ENCODE data around the gene MAD1L1.
A peak's percentile ranks its signal among the peaks of the same experiment; 100 is the strongest.

Gene MAD1L1

GRCh38 chr7:2241580-2242540, 9.1 kb upstream of the MAD1L1 start, which contains the start of the genes MRM2 and NUDT1:
Gene MRM2, minus strand, starts transcription at chr7:2242205. Its CDS starts 36 bp downstream, at chr7:2242169.
Gene NUDT1, plus strand, starts transcription at chr7:2242226. Its CDS starts 2,349 bp downstream, at chr7:2244575.
- peak; percentile 39 to 53 (median 52) for DNase-seq

- no peak for DNase-seq
Observed at GRCh38 chr7:2239242-2239641, 6.5 kb upstream of the MAD1L1 start.

- DNase-seq = no peak
Observed at GRCh38 chr7:2237109-2237602, 4.4 kb upstream of the MAD1L1 start.

DNA sequence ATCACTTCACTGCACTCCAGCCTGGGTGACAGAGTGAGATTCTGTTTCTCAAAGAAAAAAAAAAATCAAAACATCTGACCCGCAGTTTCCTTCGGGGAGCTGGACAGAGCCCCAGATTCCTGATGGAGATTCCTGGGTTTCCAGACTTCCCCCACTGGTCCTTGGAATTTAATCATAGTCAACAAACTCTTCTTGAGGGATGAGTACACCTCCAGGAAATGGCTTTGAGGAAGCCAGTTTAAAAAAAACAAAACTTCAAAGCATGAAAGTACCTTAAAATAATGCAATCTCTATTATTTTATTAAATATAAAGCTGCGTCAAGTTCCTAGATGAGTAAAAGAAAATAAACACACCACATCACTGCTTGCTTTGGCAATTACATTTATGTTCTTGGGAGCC, 1.2 kb upstream of the MAD1L1 start:
- DNase-seq = no peak

DNA sequence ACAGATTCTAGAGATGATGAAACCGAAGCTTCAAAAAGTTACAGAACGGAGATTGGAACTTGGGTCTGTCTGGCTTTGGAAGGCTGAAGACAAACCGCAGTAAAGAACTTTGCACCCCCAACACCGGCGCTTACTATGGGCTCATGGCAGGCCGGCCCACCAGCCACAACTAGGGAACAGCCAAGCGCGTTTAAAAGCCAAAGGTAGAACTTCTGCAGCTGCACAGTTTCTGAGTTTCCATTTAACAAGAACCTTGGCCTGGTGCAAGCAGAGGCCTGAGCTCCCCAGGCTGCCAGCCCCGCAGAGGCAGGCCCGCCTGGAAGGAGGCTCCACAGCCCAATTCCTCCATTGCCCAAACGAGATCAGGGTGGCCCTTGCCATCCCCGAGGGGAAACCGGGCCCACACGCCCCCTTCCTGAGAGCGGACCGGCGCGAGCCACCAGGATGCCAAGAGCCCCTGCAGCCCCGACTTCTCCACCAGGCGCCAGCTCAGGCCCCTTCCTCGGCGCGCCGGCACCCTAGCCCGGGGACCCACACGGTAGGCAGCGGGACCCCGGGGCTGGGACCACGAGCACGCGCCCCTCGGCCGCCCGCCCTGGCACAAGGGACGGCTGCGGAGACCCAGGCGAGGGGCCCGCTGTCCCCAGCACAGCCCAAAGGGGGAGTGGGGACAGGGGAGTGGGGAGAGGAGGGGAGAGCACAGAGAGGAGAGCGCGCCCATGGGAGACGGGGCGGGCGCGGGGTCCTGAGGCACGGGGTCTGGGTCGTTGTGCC, 566 bp downstream of the MAD1L1 start:
- DNase-seq = no peak

DNA sequence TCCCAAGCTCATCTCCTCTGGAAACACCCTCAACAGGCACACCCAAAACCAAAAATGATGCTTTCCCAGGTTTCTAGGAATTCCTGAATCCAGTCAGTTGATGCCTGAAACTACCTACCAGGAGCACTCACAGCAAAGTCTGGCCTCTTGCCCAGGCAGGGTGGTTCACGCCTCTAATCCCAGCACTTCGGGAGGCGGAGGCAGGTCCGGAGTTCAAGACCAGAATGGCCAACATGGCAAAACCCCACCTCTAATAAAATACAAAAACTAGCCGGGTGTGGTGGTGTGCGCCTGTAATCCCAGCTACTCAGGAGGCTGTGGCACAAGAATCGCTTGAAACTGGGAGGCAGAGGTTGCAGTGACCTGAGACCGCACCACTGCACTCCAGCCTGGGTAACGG, 1.9 kb downstream of the MAD1L1 start:
- DNase-seq = no peak

GRCh38 chr7:2230226-2230625, 2.5 kb downstream of the MAD1L1 start:
- no peak for DNase-seq

DNA sequence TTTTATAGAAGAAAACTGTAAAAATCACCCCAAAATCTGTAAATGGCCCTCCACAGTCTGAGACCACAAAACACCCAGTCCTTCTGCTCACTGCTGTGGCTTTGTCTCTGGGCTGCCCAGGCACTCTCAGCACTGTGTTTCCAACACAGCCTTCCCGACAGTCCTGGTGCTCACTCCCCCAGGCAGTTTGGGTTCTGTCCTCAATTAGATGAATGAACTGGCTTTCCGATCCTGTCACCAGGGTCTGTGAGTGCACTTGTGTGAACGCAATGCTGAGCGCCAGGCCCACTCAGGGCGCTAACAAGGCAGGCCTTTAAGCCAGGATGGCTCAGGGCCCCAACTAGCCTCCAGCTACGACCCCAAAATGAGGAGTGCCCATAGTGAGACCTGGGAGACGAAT, 3.3 kb downstream of the MAD1L1 start:
- DNase-seq = no peak

DNA sequence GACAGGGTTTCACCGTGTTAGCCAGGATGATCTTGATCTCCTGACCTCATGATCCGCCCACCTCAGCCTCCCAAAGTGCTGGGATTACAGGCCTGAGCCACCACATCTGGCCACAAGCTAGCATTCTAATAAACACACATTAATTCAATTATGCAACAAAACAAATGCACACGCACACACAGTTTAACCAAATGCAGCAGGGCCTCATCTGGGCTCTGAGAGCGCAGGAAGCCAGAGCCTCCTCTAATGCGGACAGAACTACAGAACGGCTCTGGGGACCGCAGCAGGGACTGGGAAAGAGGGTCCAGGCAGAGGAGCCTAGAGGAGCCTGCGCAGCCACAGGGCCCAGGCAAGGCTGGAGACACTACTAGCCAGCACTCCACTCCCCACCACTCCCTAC, 3.8 kb downstream of the MAD1L1 start:
- DNase-seq = no peak

GRCh38 chr7:2227699-2228098, 5.0 kb downstream of the MAD1L1 start:
- no peak for DNase-seq

DNA sequence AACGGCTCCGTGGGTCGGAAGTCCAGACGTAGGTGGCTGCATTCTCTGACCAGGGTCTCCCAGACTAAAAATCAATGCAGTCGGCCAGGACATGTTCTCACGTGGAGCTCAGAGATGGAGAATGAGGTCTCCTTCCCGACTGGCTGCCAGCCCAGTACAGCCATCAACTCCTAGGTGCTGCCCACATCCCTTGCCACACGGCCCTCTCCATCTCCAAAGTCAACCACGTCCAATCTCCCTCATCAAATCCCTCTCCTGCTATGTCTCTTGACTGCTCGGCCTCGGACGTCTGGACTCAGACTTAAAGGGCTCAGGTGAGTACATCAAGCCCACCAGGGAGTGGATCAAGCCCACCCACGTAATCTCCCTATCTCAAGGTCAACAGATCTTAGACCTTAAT, 6.9 kb downstream of the MAD1L1 start:
- DNase-seq = no peak

DNA sequence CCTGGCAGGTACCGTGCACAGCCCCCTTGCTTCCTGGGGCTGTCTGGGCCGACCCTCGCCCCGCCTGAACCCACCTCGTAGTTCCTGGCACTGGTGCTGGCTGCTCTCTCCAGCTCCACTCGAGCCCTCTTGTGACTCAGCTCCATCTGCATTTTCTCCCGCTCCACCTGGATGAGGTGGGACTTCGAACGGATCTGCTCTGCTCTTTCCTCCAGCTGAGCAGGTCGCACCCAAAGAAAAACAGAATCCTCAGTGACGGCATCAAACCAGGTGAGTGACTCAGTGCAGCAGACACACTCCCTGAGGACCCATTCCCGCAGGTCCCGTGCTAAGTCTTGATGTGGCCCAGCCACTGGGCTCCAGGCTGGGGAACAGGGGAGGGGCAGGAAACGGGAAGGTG, 7.4 kb downstream of the MAD1L1 start:
- no peak for DNase-seq

GRCh38 chr7:2224934-2225333, 7.8 kb downstream of the MAD1L1 start:
- DNase-seq = no peak

GRCh38 chr7:2224491-2224928, 8.2 kb downstream of the MAD1L1 start:
- DNase-seq = no peak

GRCh38 chr7:2223321-2223720, 9.4 kb downstream of the MAD1L1 start:
- no peak for DNase-seq

DNA sequence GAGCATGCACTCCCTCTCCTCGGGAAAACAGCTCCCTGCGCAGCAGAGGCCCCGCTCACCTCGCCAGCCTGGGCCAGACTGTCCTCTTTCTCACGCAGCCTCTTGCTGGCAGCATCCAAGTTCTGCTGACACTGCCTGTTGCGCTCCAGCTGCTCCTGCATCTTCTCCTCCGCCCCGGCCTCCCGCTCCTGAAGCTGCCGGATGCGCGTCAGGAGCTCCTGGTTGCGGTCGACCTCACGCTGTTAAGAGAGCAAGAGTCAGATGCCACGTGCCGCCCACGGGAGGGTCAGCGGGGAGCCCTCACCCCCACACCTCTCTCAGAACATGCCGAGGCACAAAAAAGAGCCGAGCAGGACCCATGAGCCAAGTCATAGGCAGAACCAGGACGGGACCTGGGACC, 10.2 kb downstream of the MAD1L1 start:
- DNase-seq = no peak

DNA sequence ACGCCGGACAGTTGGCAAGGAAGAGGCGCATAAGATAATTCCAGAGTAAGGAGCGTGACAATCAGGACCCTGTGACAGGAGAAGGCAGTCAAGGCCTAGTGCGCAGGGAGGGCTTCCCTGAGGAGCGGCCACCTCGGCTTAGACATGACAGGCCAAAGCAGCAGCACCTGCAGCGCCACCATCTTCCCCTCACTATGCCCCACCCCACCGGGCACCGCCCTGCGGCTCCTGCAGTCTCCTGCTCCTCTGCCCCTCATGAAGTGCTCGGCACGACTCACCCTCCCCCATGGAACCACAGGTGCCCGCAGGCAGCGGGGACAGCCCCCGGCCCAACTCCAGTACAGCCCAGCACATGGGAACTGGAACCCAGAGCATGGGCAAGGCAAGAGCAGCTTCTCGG, 11.8 kb downstream of the MAD1L1 start:
- no peak for DNase-seq

DNA sequence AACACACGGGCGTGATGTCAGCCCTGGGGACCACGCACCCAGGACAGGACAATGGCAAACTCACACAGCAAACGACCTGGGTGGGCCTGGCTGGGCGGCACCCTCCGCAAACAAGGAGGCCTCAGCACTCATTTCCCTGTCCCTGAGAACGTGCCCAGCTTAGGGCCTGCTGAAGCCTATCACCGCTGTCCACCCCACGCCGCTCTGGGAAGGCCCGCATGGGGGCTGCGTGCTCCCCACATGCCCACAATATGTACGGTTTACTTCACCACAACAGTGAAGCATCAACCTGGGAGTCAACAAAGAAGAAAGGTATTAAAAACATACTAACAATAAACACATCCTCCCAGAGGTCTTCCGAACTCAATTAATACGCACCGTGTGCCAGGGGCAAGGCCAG, 12.2 kb downstream of the MAD1L1 start:
- DNase-seq = no peak

DNA sequence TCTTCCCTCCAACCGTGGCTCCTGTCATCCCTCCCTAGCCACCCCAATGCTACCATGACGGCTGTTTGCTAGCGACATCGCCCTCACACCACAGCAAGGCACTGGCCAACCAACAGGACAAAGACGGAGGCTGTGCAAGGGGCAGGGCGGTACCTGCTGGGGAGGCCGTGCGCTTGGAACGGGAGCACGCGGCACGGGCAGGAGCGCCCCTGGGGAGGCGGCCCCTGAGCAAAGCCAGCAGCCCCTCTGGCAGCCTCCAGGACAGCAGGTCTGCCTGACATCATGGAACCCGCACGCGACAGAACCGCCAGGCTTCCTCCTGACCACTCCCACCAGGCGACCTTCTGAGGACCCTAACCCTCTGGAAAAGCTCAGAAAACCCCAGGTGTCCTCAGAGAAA, 12.7 kb downstream of the MAD1L1 start:
- DNase-seq = no peak

- DNase-seq = no peak
Observed at GRCh38 chr7:2219606-2220005, 13.1 kb downstream of the MAD1L1 start.

- no peak for DNase-seq
Observed at GRCh38 chr7:2219136-2219535, 13.6 kb downstream of the MAD1L1 start.

DNA sequence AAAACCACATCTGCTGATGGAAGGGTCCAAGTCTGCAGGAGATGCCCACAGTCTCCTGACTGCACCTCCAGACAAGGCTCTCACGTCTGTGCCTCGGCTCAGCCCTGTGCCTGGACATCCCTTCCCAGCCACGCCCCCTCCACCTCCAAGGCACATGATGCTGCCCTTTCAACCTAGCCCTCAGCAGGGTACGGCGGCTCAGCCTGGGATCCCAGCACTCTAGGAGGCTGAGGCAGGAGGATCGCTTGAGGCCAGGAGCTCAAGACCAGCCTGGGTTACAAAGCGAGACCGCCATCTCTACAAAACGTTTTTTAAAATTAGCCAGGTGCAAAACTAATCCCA, 14.3 kb downstream of the MAD1L1 start:
- no peak for DNase-seq

DNA sequence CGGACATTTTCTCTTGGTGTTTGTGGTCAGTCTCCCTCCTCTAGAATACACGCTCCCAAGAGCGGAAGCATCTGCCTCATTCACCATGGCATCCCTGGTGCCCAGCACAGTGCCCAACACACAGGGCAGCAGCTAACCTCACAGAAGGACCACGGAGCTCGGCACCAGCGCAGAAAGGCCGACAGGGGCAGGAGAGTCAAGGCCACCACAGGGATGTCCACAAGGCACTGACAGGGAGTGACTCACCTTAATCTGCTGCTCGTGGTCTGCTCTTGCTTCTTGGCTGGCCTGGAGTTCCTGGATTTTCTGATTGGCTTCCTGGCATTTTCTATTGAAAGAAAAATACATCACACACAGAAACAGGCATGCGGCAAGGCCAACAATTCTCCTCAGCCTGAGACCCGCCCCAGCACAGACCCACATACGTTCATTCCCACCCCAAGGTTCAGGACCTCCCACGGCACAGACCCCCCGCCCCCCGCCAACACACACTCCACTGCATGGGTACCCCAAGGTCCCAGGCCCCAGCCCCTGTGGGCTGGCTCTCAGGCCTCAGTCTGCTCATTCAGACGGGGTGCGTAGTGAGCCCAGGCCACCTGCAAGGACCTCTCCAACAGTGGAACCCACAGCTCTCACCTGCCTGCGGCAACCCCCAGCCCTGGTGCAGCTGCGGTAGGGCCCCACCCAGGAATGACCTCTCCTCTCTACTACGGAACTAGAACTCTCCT, 14.9 kb downstream of the MAD1L1 start:
- DNase-seq = no peak
